ENCODE data around the gene NAP1L5.

- TF ChIP-seq ESRRG (CRISPR knock-in tag; IDR thresholded peaks at IDR 0.05) = no peak
- no peak for TF ChIP-seq SNAI2 (CRISPR knock-in tag; IDR thresholded peaks at IDR 0.05)
- no peak for TF ChIP-seq ZFP3 (CRISPR knock-in tag; IDR thresholded peaks at IDR 0.05)
- TF ChIP-seq, protein P1, sequence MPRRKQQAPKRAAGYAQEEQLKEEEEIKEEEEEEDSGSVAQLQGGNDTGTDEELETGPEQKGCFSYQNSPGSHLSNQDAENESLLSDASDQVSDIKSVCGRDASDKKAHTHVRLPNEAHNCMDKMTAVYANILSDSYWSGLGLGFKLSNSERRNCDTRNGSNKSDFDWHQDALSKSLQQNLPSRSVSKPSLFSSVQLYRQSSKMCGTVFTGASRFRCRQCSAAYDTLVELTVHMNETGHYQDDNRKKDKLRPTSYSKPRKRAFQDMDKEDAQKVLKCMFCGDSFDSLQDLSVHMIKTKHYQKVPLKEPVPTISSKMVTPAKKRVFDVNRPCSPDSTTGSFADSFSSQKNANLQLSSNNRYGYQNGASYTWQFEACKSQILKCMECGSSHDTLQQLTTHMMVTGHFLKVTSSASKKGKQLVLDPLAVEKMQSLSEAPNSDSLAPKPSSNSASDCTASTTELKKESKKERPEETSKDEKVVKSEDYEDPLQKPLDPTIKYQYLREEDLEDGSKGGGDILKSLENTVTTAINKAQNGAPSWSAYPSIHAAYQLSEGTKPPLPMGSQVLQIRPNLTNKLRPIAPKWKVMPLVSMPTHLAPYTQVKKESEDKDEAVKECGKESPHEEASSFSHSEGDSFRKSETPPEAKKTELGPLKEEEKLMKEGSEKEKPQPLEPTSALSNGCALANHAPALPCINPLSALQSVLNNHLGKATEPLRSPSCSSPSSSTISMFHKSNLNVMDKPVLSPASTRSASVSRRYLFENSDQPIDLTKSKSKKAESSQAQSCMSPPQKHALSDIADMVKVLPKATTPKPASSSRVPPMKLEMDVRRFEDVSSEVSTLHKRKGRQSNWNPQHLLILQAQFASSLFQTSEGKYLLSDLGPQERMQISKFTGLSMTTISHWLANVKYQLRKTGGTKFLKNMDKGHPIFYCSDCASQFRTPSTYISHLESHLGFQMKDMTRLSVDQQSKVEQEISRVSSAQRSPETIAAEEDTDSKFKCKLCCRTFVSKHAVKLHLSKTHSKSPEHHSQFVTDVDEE (CRISPR knock-in tag; IDR thresholded peaks at IDR 0.05) = no peak
- no peak for TF ChIP-seq TCF4 (CRISPR knock-in tag; IDR thresholded peaks at IDR 0.05; ENCODE audit: borderline replicate concordance)
- no peak for TF ChIP-seq ZNF565 (CRISPR knock-in tag; conservative IDR thresholded peaks at IDR 0.05; ENCODE audit: low read depth)
- TF ChIP-seq ZNF70 (CRISPR knock-in tag; IDR thresholded peaks at IDR 0.05) = no peak
- TF ChIP-seq ZFP30 (CRISPR knock-in tag; IDR thresholded peaks at IDR 0.05) = no peak
Observed at GRCh38 chr4:88725986-88726385, 28.4 kb upstream of the NAP1L5 start.
